ENCODE results near the gene FGF1.

- TF ChIP-seq CTCF (IDR thresholded peaks at IDR 0.05): no peak
- TF ChIP-seq POLR2A (IDR thresholded peaks at IDR 0.05): no peak
- no peak for TF ChIP-seq POLR2AphosphoS5 (IDR thresholded peaks at IDR 0.05)
These were observed 59.1 kb downstream of the FGF1 start for GRCh38 chr5:142626786-142627185.

Data from stomach (tissue), 4 donors.